NCI-H2227 (cell line): Measurements from ENCODE around the gene C4B.
"Not testable (repeated sequence)": the region's sequence is repeated elsewhere in the genome, so short reads cannot be mapped to it uniquely, and the experiment has no call there.

Experiments
- DNase-seq: peaks from one replicate; lab custom pipeline; 2025; ENCODE audit not compliant: unreplicated experiment; lab: John Stamatoyannopoulos, UW

C4B gene

GRCh38 chr6:32035283-32036013, 20.9 kb downstream of the C4B start:
- not testable (repeated sequence) for DNase-seq

- DNase-seq = not testable (repeated sequence)
These were observed 22.5 kb downstream of the C4B start for GRCh38 chr6:32037136-32037535.

- peak; percentile 14 for DNase-seq
These were observed 23.3 kb downstream of the C4B start, which contains the start of gene CYP21A2 for GRCh38 chr6:32037598-32038524. Gene CYP21A2 (plus strand): TSS chr6:32038415. CDS start chr6:32038423, 8 bp downstream.

GRCh38 chr6:32038878-32039277, 24.3 kb downstream of the C4B start:
- DNase-seq = not testable (repeated sequence)

GRCh38 chr6:32039321-32040274, 25.0 kb downstream of the C4B start:
- not testable (repeated sequence) for DNase-seq

- DNase-seq = not testable (repeated sequence)
These were observed 25.9 kb downstream of the C4B start for GRCh38 chr6:32040299-32041049.

GRCh38 chr6:32041050-32041321, 26.4 kb downstream of the C4B start:
- DNase-seq = not testable (repeated sequence)

- DNase-seq = not testable (repeated sequence)
These were observed 26.8 kb downstream of the C4B start for GRCh38 chr6:32041385-32041784.

- DNase-seq = not testable (repeated sequence)
These were observed 27.7 kb downstream of the C4B start for GRCh38 chr6:32042276-32042675.

GRCh38 chr6:32043589-32044380, 29.2 kb downstream of the C4B start:
- not testable (repeated sequence) for DNase-seq

- DNase-seq = not testable (repeated sequence)
These were observed 30.3 kb downstream of the C4B start for GRCh38 chr6:32044916-32045315.

- DNase-seq = no peak
These were observed 31.3 kb downstream of the C4B start for GRCh38 chr6:32045811-32046449.

- DNase-seq = peak; percentile 14
These were observed 32.0 kb downstream of the C4B start for GRCh38 chr6:32046450-32047083.

GRCh38 chr6:32047084-32047478, 32.5 kb downstream of the C4B start:
- no peak for DNase-seq

- no peak for DNase-seq
These were observed 32.9 kb downstream of the C4B start for GRCh38 chr6:32047539-32047854.

GRCh38 chr6:32047855-32048766, 33.5 kb downstream of the C4B start:
- DNase-seq = peak; percentile 48

GRCh38 chr6:32049149-32049548, 34.6 kb downstream of the C4B start:
- not testable (repeated sequence) for DNase-seq

GRCh38 chr6:32049736-32050135, 35.1 kb downstream of the C4B start:
- DNase-seq = not testable (repeated sequence)
